Stimulated activated CD4-positive, alpha-beta T cell treated with anti-CD3 and anti-CD28 coated beads, Interleukin-2, amount 100 ng/mL, for 4 hours (primary cell): Measurements from ENCODE around the gene NAXE.
"Not testable (repeated sequence)": the region's sequence is repeated elsewhere in the genome, so short reads cannot be mapped to it uniquely, and the experiment has no call there.

Experiments used
- DNase-seq: peaks from one replicate; pipeline ENCODE4 v3.0.0-alpha.2; 2020; ENCODE audit warnings: low read depth

The NAXE gene

DNA sequence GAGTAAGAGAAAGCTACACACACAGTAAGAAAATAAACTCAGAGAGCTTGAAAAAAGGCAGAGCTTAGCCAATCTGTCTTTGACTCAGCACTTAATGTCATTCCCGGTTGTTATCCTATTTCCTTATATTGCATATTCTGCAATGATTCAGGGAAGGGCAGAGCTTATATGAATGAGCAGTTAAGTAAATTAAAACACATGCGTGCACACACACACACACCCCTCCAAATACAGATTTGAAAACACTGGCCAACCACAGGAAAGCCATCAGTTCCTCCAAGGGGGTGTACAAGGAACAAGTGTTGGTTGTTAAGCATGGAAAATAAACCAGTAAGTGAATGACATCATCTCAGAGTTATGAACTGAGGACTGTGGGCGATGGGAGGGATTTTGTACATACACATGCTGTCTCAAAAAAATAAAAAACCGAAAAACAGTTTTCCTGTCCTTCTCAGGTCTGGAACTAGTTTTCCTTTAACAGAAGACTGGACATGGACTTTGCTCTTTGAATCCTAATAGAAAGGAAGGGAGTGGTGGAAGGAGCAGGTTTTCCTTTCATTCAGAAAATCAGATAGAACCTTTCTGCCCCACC is 20.2 kb upstream of the NAXE start:
- DNase-seq, result no peak

GRCh38 chr1:156571919-156572662 is 19.5 kb upstream of the NAXE start, which contains the start of gene IQGAP3:
IQGAP3 (minus strand) TSS chr1:156572565; CDS start chr1:156572529, 36 bp downstream.
- DNase-seq, result peak; percentile 43

DNA sequence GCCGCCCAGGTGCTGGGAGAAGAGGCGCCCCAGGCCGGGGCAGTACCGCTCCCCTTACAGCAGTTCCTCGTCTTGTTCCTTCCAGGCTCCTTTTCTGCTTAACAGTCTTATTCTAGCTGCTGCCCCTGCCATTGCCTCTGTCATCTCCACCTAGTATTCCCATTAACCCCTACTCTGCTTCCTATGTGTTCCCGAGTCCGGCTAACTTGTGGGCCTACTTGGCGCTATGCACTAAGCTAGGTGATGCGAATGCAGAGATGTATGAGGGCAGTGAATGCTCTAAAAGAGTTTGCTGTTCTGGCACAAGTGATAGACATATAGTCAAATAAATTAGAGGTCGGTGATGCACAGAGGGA is 18.9 kb upstream of the NAXE start:
- no peak for DNase-seq

GRCh38 chr1:156574039-156574633 is 17.4 kb upstream of the NAXE start:
- no peak for DNase-seq

DNA sequence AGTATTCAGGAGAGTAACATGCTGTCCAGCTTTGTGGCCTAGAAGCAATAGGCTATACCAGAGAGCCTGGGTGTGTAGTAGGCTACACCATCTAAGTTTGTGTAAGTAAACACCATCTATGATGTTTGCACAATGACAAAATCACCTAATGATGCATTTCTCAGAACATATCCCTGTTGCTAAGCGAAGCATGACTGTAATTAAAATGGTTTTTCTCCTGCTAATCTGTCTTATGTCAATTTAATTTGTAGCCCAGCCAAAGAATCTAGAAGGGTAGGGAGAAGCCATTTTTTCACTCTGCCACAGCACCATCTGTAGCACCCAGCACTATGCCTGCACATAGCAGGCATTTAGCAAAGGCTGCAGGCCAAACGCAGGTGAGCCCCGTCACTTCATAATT is 14.0 kb upstream of the NAXE start:
- no peak for DNase-seq

GRCh38 chr1:156578055-156578454 is 13.5 kb upstream of the NAXE start:
- no peak for DNase-seq

- no peak for DNase-seq
Measured at GRCh38 chr1:156579472-156579871, 12.1 kb upstream of the NAXE start, which contains the start of gene TTC24. TTC24 (plus strand) TSS chr1:156579723; CDS start chr1:156581365, 1,642 bp downstream.

DNA sequence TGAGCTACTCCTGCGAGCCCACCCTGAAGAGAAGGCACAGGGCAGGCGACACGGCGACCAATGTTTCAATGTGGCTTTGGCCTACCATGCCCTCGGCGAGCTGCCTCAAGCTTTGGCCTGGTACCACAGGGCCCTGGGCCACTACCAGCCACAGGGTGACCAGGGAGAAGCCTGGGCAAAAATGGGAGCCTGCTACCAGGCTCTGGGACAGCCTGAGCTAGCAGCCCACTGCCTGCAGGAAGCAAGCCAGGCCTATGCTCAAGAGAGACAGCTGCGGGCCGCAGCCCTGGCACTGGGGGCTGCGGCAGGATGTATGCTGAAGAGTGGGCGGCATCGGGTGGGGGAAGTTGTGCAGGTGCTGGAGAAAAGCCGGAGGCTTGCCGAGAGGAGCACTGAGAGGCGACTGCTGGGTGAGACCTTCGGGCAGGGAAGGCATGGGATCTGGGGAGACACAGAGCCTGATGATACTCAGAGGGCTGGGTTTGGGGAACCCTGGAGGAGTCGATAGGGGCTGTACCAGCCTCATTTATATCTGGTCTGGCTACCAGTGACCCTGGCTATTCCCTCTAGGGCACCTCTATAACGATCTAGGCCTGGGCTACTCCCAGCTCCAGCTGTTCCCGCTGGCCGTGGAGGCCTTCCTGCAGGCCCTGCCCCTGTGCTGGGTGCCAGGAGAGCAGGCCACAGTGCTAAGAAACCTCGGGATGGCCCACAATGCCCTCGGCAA is 9.8 kb upstream of the NAXE start:
- no peak for DNase-seq

- DNase-seq, result no peak
Measured at GRCh38 chr1:156582388-156583017, 9.1 kb upstream of the NAXE start.

GRCh38 chr1:156583821-156584622 is 7.6 kb upstream of the NAXE start:
- DNase-seq, result peak; percentile 66

GRCh38 chr1:156584813-156585212 is 6.8 kb upstream of the NAXE start:
- no peak for DNase-seq

DNA sequence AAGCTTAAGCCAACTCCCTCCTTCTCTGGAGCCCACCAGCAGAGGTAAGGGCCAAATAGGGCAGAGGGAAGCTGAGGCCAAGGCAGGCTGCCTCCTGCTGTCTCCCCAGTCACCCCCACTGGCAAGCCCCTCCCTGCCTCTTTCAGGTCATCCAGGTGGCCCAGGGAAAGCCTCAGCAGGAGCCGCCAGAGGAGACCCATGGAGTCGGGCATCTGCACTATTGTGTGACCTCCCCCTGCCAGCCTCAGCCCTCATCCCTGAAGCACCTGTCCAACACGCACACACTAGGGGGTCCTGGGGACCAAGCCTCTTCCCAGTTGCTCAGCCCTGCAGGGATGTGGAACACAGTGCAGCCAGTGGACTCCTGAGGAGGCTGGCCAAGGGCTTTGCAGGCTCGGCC is 5.3 kb upstream of the NAXE start:
- DNase-seq, result no peak

DNA sequence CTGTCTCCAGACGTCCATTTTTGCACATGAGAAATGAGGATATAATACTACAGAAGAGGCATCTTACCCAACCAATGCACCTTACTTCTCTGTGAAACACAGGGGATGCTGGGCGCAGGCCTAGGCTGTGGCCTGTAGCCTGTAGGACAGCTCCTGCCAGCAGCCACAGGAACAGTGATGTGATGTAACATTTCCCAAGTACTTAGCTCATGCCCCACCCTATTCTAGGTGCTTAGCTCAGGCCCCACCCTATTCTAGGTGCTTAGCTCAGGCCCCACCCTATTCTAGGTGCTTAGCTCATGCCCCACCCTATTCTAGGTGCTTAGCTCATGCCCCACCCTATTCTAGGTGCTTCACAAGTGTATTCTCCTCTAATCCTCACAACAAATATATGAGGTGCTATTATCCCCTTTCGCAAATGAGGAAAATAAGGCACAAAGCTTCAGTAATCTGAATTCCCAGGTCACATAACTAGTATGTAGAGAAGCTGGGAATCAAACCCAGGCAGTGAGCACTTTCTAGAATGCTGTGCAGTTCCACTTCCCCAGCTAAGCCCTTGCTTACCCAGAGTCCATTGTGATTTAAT is 4.6 kb upstream of the NAXE start:
- no peak for DNase-seq

DNA sequence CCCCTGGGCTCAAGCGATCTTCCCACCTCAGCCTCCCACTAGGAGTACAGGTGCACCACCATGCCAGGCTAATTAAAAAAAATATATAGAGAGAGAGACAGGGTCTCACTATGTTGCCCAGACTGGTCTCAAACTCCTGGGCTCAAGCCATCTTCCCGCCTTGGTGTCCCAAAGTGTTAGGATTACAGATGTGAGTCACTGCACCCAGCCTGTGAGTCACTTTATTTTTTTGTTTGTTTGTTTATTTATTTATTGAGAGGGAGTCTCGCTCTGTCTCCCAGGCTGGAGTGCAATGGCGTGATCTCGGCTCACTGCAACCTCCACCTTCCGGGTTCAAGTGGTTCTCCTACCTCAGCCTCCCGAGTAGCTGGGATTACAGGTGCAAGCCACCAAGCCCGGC is 3.6 kb upstream of the NAXE start:
- not testable (repeated sequence) for DNase-seq

DNA sequence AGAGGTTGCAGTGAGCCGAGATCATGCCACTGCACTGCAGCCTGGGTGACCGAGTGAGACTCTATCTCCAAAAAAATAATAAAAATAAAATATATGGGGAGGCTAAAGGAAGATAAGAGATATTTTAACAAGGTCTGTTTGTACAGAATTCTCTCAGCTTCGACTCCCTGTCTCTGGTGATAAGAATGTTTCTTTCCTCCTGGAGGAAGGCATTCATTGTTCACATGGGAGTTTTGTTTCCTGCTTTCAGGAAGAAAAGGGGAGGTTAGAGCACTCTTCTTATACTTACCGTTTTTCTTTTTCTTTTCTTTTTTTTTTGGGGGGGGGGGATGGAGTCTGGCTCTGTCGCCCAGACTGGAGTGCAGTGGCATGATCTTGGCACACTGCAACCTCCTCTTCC is 2.0 kb upstream of the NAXE start:
- no peak for DNase-seq

DNA sequence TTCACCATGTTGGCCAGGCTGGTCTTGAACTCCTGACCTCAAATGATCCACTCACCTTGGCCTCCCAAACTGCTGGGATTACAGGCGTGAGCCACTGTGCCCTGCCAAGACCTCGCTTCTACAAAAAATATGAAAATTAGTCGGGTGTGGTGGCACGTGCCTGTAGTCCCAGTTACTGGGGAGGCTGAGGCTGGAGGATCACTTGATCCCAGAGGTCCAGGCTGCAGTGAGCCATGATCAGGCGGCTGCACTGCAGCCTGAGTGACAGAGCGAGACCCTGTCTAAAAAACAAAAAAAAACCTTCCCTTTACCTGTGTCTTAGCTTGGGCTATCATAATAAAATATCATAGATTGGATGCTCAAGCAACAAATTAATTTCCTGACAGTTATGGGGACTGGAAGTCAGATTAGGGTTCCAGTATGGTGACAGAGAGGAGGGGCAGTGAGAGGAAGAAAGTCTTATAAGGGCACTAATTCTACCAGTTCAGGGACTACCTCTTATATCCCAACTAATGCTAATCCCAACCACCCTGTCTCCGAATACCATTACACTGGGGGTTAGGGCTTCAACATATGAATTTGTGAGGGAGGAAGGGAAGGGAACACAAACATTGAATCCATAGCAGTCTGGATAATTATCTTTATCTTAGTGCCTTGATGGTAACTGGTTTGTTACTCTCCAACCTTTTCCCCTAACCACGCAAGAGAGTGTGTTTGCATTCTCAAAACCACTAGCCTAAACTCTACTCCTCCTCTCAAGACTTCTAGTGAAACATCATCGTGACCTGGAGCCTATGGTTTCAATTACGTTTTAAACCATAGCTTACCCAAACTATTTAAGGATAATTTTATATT is 1.0 kb upstream of the NAXE start:
- DNase-seq, result no peak

- DNase-seq, result no peak
Measured at GRCh38 chr1:156591181-156591431, 470 bp upstream of the NAXE start.

- no peak for DNase-seq
Measured at GRCh38 chr1:156592158-156592909, 758 bp downstream of the NAXE start.

DNA sequence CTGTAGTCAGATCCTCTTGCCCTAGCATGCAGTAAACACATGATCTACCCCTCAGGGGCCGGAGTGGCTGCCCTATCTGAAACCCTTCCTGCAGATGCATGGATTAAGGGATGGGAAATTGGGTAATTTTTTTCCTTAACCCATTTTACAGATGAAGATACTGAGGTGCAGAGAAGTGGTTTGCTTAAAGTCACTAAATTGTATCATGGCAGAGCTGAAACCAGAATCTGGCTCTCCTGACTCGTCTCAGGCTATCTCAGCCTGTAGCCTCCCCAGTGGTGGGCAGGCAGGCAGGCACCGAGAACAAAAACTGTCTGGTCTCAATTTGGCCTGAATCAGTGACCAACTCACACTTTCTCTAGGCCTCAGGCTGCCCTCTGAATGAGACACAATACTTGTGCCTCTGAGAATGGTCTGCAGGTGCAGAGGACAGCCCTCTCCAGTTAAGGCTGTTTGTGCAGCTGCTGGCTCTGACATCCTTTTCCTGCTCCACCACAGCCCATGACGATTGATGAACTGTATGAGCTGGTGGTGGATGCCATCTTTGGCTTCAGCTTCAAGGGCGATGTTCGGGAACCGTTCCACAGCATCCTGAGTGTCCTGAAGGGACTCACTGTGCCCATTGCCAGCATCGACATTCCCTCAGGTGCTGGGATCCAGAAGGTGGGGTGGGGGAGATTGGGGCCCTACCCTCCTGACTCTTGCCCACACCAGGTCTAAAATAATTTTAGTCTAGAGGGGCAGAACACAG is 1.5 kb downstream of the NAXE start:
- DNase-seq, result no peak
